ENCODE data around the gene HDGFL2. TPM values are rescaled to one million over a fixed set of nuclear protein-coding genes. Genes with fewer than 3 reads are reported as not detected.

HDGFL2 gene
- total and polyA plus RNA-seq, 7 donors: 32.3 to 56.4 (median 44.6) TPM

DNA sequence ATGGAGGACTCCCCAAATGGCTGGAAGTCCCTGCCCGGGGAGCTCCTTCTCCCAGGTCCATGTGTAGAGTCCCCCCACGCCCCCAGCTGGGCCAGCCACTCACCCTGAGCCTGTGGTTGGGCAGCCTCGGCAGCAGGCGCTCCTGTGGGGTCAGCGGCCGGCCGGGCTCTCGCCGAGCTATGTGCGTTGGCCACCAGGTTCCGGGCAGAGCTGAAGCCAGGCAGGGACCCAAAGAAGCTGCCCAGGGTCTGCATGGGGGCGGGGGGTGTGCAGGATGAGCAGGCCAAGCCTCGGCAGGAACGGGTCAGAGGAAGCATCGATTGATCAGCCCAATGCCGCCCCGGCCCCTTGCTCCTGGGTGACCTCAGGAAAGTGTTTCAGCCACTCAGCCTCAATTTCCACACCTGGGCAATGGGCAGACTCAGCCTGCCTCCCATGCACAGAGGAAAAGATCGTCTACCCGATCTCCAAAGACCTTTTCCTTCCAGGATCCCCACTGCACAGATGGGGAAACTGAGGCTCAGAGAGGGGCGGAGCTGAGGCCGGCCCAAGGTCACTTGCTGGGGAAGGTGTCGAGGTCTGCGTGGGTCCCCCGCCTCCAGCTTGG lies 45.5 kb downstream of the HDGFL2 start:
- 38 to 50% (median 44%) methylated on average over 23 to 24 of the region's 24 CpGs for WGBS, 3 donors
- intact Hi-C loops (cut with DNase I): no loop called here
- Histone ChIP-seq H3K27me3 (ENCODE audit: insufficient read depth in 3 of 3, low read length in 2 of 3) (no peaks in the 10 kb centered on the region), H3K36me3 (ENCODE audit: insufficient read depth in 1 of 2, low read depth in 1 of 2) (peaks cover 0 to 45% of the 10 kb centered on the region in 2 donors), H3K4me1 (peaks cover 41% of the 10 kb centered on the region), H3K4me3 (peak overlapping the region; percentile 62), H3K27ac (peak overlapping the region; percentile 94), H3K9me3 (no peaks in the 10 kb centered on the region)
- TF ChIP-seq, protein P1, sequence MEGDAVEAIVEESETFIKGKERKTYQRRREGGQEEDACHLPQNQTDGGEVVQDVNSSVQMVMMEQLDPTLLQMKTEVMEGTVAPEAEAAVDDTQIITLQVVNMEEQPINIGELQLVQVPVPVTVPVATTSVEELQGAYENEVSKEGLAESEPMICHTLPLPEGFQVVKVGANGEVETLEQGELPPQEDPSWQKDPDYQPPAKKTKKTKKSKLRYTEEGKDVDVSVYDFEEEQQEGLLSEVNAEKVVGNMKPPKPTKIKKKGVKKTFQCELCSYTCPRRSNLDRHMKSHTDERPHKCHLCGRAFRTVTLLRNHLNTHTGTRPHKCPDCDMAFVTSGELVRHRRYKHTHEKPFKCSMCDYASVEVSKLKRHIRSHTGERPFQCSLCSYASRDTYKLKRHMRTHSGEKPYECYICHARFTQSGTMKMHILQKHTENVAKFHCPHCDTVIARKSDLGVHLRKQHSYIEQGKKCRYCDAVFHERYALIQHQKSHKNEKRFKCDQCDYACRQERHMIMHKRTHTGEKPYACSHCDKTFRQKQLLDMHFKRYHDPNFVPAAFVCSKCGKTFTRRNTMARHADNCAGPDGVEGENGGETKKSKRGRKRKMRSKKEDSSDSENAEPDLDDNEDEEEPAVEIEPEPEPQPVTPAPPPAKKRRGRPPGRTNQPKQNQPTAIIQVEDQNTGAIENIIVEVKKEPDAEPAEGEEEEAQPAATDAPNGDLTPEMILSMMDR (IDR thresholded peaks at IDR 0.05): no peak
- DNase-seq (peak in 1 of 2 donors; percentile 31), ATAC-seq (peak; percentile 16 to 50 (median 28))

DNA sequence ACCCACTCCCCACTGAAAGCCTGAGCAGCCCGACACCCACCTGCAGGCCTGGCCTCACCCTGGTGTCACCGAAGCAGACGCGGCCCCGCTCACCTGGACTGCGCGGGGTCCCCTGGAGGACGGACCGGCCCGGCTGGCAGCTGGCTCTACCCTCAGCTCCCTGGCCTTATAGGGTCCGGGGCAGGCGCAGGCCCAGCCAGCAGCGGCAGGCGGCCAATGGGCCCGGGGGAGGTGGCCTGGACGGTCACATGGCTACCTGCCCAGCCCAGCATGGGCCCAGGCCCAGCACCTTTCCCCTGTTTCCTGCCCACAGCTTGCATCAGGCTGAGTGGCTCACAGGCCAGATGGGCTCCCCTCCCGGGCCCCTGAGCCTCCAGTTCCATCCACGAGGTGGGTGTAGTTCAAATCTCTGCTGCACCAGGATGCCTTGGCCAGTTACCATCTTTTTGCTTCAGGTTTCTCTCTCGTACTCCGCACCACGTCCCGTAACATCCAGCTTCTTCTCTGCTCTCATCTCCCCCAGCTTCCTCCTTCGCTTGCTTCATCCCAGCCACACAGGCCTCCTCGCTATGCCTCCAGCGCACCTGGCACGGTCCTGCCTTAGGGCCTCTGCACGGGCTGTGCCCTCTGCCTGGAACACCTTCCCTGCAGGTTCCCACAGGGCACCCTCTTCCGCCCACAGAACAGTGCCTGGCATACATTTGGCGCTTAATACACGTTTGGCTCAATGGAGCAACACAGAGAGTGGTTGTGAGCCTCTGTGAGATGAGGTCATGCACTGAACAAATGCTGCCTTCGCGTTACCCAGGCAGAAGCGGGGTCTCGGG lies 46.5 kb downstream of the HDGFL2 start, which contains the start of gene PLIN4:
TSS of gene PLIN4 (minus strand) at position 142 of the 827 bp plus-strand sequence. CDS start 214 bp downstream, outside the sequence.
- peak; percentile 80 to 85 (median 82) for ATAC-seq
- intact Hi-C loops (cut with DNase I): no loop called here
- H3K36me3 ChIP-seq (ENCODE audit: insufficient read depth in 1 of 2, low read depth in 1 of 2): peaks cover 0 to 50% of the 10 kb centered on the region in 2 donors
- peak within 1 kb of the TSS; percentile 62 for H3K4me3 ChIP-seq
- peak; percentile 87 to 96 for DNase-seq
- no peaks in the 10 kb centered on the region for H3K9me3 ChIP-seq
- TF ChIP-seq, protein P1 (IDR thresholded peaks at IDR 0.05): peak; percentile 15
- H3K4me1 ChIP-seq: peaks cover 34% of the 10 kb centered on the region
- peak within 1 kb of the TSS; percentile 94 for H3K27ac ChIP-seq
- no peaks in the 10 kb centered on the region for H3K27me3 ChIP-seq (ENCODE audit: insufficient read depth in 3 of 3, low read length in 2 of 3)
- WGBS, 3 donors: 23 to 28% (median 25%) methylated on average over 28 to 34 of the region's 34 CpGs

DNA sequence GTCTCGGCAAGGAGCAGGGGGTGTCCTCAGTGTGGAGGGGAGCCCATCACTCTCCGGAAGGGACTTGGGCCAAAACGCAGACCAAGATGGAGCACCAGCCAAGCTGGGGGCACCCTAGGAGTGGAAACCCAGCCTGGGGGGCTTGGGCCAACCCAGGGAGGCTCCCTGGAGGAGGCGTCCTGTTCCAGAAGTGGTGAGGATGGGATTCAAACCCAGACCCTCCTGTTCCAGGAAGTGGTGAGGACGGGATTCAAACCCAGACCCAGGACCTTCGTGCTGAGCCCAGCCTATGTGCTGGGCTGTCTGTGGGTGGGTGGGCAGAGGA lies 47.0 kb downstream of the HDGFL2 start:
- Histone ChIP-seq H3K4me1 (peaks cover 29% of the 10 kb centered on the region), H3K36me3 (ENCODE audit: insufficient read depth in 1 of 2, low read depth in 1 of 2) (peaks cover 0 to 55% of the 10 kb centered on the region in 2 donors), H3K27ac (peak overlapping the region; percentile 94), H3K9me3 (no peaks in the 10 kb centered on the region), H3K4me3 (no peak overlapping the region), H3K27me3 (ENCODE audit: insufficient read depth in 3 of 3, low read length in 2 of 3) (no peaks in the 10 kb centered on the region)
- DNase-seq (no peak), ATAC-seq (no peak)
- TF ChIP-seq, protein P1 (IDR thresholded peaks at IDR 0.05): no peak
- intact Hi-C loops (cut with DNase I): no loop called here
- 78 to 81% (median 80%) methylated on average over 6 of the region's 6 CpGs for WGBS, 3 donors

DNA sequence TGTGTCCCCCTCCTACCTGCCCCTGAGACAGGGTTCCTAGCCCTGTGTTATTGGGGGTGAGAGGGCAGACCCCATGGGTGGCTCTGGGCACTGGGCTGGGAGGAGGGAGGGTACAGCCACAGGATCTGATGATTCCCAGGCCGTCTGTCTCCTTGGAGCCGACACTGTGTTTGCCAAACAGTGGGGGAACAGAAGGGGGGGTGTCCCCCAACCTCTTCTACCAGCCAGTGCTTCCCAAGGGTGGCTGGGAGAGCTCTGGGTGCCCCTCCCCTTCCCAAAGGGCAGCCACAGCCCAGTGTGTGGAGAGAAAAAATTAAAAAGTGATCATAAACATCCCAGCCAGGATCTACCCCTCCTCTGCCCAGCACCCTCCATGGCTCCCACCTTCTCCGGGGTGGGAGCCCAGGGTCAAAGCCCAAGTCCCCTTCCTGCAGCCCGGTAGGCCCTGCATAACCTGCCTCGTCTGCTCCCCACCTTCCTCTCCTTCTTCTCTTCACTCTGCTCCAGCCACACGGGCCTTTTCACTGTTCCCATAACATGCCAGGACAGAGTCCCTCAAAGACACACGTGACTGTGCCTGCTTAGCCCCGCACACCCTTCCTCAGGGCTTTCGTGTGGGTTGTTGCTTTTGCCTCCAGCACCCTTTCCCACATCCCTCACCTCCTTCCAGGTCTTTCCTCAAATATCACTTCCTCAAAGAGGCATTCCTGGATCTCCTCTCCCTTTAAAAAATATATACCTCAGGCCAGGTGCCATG lies 47.6 kb downstream of the HDGFL2 start:
- Histone ChIP-seq H3K27me3 (ENCODE audit: insufficient read depth in 3 of 3, low read length in 2 of 3) (no peaks in the 10 kb centered on the region), H3K27ac (peak overlapping the region; percentile 94), H3K4me3 (no peak overlapping the region), H3K36me3 (ENCODE audit: insufficient read depth in 1 of 2, low read depth in 1 of 2) (peaks cover 0 to 61% of the 10 kb centered on the region in 2 donors), H3K9me3 (no peaks in the 10 kb centered on the region), H3K4me1 (peaks cover 29% of the 10 kb centered on the region)
- intact Hi-C loops (cut with DNase I): loop anchor here in 1 of 2 donors (10.0 kb wide), 1 partner anchor 255 kb away; no protein-coding TSS in a partner anchor
- no peak for DNase-seq
- TF ChIP-seq, protein P1 (IDR thresholded peaks at IDR 0.05): no peak
- whole genome bisulfite sequencing, 3 donors: 53 to 58% (median 55%) methylated on average over 9 of the region's 9 CpGs
- no peak for ATAC-seq
